ENCODE measurements around the gene FBXL19. TPM values are rescaled to one million over a fixed set of nuclear protein-coding genes. Genes with fewer than 3 reads are reported as not detected.

FBXL19 gene
- total and polyA plus RNA-seq, 2 experiments from 2014 or later: 2.1 to 19.4 TPM

DNA sequence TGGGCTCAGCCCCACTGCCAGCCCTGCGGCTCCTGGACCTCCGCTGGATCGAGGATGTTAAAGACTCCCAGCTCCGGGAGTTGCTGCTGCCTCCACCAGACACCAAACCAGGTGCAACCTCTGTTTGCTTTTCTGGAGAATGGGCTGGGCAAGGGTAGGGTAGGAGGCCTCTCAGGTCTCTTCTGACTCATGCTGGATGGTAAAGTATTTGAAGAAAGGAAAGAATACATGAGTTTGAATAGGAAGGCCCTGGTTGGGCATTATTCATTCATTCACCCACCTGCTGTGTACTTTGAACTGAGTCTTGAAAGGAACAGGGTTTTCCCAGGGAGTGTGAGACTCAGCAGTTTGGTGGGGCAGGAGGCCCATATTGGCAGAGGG, 19.0 kb downstream of the FBXL19 start:
- H3K27ac ChIP-seq: peak overlapping the region; percentile 92
- TF ChIP-seq EZH2 (IDR thresholded peaks at IDR 0.05; ENCODE audit: borderline replicate concordance) (no peak), EZH2phosphoT487 (IDR thresholded peaks at IDR 0.05; ENCODE audit: low read depth, severe bottlenecking, unreplicated experiment) (no peak)
- TF ChIP-seq, protein P1, sequence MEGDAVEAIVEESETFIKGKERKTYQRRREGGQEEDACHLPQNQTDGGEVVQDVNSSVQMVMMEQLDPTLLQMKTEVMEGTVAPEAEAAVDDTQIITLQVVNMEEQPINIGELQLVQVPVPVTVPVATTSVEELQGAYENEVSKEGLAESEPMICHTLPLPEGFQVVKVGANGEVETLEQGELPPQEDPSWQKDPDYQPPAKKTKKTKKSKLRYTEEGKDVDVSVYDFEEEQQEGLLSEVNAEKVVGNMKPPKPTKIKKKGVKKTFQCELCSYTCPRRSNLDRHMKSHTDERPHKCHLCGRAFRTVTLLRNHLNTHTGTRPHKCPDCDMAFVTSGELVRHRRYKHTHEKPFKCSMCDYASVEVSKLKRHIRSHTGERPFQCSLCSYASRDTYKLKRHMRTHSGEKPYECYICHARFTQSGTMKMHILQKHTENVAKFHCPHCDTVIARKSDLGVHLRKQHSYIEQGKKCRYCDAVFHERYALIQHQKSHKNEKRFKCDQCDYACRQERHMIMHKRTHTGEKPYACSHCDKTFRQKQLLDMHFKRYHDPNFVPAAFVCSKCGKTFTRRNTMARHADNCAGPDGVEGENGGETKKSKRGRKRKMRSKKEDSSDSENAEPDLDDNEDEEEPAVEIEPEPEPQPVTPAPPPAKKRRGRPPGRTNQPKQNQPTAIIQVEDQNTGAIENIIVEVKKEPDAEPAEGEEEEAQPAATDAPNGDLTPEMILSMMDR (IDR thresholded peaks at IDR 0.05; ENCODE audit: poor library complexity): no peak
- peak overlapping the region; percentile 66 for H3K4me2 ChIP-seq
- peaks cover 15% of the 10 kb centered on the region for H3K4me1 ChIP-seq (ENCODE audit: insufficient read depth)
- DNase-seq (ENCODE audit: low spot score): peak; percentile 59
- H3K79me2 ChIP-seq: peaks cover 14% of the 10 kb centered on the region
- 87% methylated on average over 4 of the region's 4 CpGs for WGBS (ENCODE audit: low lambda C conversion rate, missing lambda C conversion rate)
- no peak overlapping the region for H3K4me3 ChIP-seq
- no peaks in the 10 kb centered on the region for H3K9me2 ChIP-seq (replicated peaks; ENCODE audit: insufficient read depth)
- no peaks in the 10 kb centered on the region for H3K9me3 ChIP-seq (ENCODE audit: low read depth)
- no peaks in the 10 kb centered on the region for H4K20me1 ChIP-seq (ENCODE audit: insufficient read depth, poor library complexity, severe bottlenecking)
- no peak overlapping the region for H2AFZ ChIP-seq
- no peaks in the 10 kb centered on the region for H3K36me3 ChIP-seq (replicated peaks; ENCODE audit: insufficient read depth, low read depth)
- H3K27me3 ChIP-seq: no peaks in the 10 kb centered on the region

DNA sequence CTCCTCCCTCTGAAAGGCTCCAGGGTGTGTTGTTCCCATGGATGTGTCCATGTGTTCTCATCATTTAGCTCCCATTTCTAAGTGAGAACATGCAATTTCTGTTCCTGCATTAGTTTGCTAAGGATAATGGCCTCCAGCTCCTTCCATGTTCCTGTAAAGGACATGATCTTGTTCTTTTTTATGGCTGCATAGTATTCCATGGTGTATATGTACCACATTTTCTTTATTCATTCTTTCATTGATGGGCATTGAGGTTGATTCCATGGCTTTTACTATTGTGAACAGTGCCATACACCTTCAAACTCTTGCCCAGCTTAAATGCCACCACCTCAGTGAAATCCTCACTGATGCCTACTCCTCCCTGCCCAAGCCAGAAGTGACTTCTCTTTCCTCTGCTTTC, 21.0 kb downstream of the FBXL19 start:
- no peak overlapping the region for H3K4me2 ChIP-seq
- H3K4me3 ChIP-seq: no peak overlapping the region
- H3K27me3 ChIP-seq: no peaks in the 10 kb centered on the region
- peaks cover 21% of the 10 kb centered on the region for H3K4me1 ChIP-seq (ENCODE audit: insufficient read depth)
- no peaks in the 10 kb centered on the region for H3K36me3 ChIP-seq (replicated peaks; ENCODE audit: insufficient read depth, low read depth)
- no peak overlapping the region for H2AFZ ChIP-seq
- TF ChIP-seq EZH2phosphoT487 (IDR thresholded peaks at IDR 0.05; ENCODE audit: low read depth, severe bottlenecking, unreplicated experiment) (no peak), EZH2 (IDR thresholded peaks at IDR 0.05; ENCODE audit: borderline replicate concordance) (no peak)
- TF ChIP-seq, protein P1 (IDR thresholded peaks at IDR 0.05; ENCODE audit: poor library complexity): no peak
- H3K27ac ChIP-seq: no peak overlapping the region
- H4K20me1 ChIP-seq (ENCODE audit: insufficient read depth, poor library complexity, severe bottlenecking): no peaks in the 10 kb centered on the region
- no peaks in the 10 kb centered on the region for H3K9me2 ChIP-seq (replicated peaks; ENCODE audit: insufficient read depth)
- no peak for DNase-seq (ENCODE audit: low spot score)
- H3K79me2 ChIP-seq: peaks cover 21% of the 10 kb centered on the region
- no peaks in the 10 kb centered on the region for H3K9me3 ChIP-seq (ENCODE audit: low read depth)

DNA sequence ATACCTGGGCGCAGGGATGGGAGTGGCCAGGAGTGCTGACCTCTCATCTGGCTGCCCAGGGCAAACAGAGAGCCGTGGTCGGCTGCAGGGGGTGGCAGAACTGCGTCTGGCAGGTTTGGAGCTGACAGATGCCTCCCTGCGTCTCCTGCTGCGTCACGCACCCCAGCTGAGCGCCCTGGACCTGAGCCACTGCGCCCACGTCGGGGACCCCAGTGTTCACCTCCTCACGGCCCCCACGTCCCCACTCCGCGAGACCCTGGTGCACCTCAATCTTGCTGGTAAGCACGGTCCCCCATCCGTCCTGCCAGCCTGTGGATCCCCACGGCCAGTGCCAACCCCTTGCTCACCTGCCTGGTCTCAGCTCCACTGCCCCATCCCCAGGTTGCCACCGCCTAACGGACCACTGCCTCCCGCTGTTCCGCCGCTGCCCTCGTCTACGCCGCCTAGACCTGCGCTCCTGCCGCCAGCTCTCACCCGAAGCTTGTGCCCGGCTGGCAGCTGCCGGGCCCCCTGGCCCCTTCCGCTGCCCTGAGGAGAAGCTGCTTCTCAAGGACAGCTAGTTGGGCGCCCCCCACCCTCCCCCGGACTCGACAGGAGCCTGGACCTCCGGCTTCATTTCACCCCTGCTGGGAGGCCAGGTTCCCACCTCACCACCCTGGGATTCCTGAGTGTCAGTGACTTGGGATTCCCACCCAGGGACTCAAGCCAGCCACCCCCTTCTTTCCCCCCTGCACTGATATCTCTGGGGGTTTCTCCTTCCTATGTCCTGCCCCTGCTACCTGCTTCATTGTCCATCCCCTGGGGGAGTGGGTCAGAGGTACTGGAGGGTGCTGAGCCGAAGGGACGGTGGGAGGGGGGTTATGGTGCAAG, 23.5 kb downstream of the FBXL19 start:
- no peaks in the 10 kb centered on the region for H3K36me3 ChIP-seq (replicated peaks; ENCODE audit: insufficient read depth, low read depth)
- H3K27me3 ChIP-seq: no peaks in the 10 kb centered on the region
- no peak for DNase-seq (ENCODE audit: low spot score)
- peaks cover 35% of the 10 kb centered on the region for H3K79me2 ChIP-seq
- H2AFZ ChIP-seq: no peak overlapping the region
- peaks cover 29% of the 10 kb centered on the region for H3K4me1 ChIP-seq (ENCODE audit: insufficient read depth)
- TF ChIP-seq EZH2 (IDR thresholded peaks at IDR 0.05; ENCODE audit: borderline replicate concordance) (no peak), EZH2phosphoT487 (IDR thresholded peaks at IDR 0.05; ENCODE audit: low read depth, severe bottlenecking, unreplicated experiment) (no peak)
- TF ChIP-seq, protein P1 (IDR thresholded peaks at IDR 0.05; ENCODE audit: poor library complexity): no peak
- H3K4me3 ChIP-seq: no peak overlapping the region
- no peaks in the 10 kb centered on the region for H3K9me2 ChIP-seq (replicated peaks; ENCODE audit: insufficient read depth)
- H3K9me3 ChIP-seq (ENCODE audit: low read depth): no peaks in the 10 kb centered on the region
- WGBS (ENCODE audit: low lambda C conversion rate, missing lambda C conversion rate): 91% methylated on average over 31 of the region's 38 CpGs
- no peak overlapping the region for H3K4me2 ChIP-seq
- H4K20me1 ChIP-seq (ENCODE audit: insufficient read depth, poor library complexity, severe bottlenecking): no peaks in the 10 kb centered on the region
- peak overlapping the region; percentile 98 for H3K27ac ChIP-seq

Measured in hepatocyte (in vitro differentiated cells).